GM12875 (cell line): ENCODE results near the gene MAPK8.

ENCODE experiments used
- H3K4me3 ChIP-seq: one replicate; pipeline ENCODE4 v1.5.1; 2011; ENCODE audit warnings: low read depth, low read length, control low read depth
- TF ChIP-seq, protein P1 (sequence below): IDR thresholded peaks from 2 replicates; pipeline ENCODE4 v1.5.1; 2011; ENCODE audit warnings: low read depth, mild to moderate bottlenecking, control low read depth, inconsistent platforms, low read length, moderate library complexity, borderline replicate concordance; ENCODE audit not compliant: insufficient read depth

MAPK8 gene

DNA sequence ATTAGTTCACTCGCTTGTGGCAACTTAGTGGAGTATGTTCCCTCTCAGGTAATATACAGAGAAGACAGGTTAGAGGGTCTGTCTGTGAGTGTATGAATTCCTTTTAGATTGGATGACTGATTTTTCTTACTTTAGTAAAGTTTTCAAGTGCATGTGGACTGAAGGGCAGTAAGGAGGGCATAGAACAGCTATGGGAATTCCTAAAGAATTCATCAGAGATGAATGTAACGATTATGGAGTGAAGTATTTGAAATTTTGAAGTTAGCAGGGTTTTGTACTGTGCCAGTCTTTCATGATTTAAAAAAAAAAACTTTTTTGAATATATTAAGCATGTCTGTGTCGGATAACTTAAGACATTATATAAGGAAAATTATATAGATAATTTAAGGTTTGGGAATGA lies 15.5 kb downstream of the MAPK8 start:
- no peak overlapping the region for H3K4me3 ChIP-seq
- TF ChIP-seq, protein P1, sequence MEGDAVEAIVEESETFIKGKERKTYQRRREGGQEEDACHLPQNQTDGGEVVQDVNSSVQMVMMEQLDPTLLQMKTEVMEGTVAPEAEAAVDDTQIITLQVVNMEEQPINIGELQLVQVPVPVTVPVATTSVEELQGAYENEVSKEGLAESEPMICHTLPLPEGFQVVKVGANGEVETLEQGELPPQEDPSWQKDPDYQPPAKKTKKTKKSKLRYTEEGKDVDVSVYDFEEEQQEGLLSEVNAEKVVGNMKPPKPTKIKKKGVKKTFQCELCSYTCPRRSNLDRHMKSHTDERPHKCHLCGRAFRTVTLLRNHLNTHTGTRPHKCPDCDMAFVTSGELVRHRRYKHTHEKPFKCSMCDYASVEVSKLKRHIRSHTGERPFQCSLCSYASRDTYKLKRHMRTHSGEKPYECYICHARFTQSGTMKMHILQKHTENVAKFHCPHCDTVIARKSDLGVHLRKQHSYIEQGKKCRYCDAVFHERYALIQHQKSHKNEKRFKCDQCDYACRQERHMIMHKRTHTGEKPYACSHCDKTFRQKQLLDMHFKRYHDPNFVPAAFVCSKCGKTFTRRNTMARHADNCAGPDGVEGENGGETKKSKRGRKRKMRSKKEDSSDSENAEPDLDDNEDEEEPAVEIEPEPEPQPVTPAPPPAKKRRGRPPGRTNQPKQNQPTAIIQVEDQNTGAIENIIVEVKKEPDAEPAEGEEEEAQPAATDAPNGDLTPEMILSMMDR, result no peak

DNA sequence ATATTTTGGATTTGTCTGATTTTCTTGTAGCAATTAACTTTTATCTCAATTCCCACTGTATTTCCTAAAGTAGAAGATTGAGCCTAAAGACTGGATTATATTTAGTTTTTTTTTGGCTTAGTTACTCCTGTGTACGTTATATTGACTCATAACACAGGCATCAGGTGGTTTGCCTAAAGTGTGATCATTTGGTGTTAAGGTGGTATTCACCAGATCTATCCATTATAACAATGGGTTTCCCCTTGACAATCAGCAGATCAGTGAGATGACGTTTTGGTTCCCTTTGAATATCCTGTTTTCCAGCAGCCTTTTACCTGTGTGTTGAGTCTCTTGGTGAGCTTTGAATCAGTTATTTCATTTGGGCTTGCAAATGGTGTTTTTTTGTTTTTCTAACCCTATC lies 18.1 kb downstream of the MAPK8 start:
- TF ChIP-seq, protein P1, result no peak
- H3K4me3 ChIP-seq, result no peak overlapping the region

DNA sequence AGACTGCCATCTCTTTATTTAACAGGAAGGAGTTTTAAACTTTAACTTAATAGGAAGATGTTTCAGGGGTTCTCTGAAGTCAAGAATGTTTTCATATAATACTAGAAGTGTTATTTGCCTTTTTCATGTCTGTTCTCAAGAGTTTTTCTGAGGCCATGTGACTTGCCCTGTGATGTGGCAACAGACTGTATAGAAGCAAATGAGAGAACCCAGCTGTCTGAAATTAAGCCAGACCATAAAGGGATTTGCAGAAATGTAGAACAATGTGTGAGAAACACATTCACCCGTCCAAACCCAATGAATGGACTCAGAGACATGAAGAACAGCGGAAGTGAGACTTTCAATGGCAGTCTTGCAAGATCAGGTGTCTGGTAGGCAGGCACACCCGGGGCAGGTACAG lies 23.8 kb downstream of the MAPK8 start:
- TF ChIP-seq, protein P1, result no peak

DNA sequence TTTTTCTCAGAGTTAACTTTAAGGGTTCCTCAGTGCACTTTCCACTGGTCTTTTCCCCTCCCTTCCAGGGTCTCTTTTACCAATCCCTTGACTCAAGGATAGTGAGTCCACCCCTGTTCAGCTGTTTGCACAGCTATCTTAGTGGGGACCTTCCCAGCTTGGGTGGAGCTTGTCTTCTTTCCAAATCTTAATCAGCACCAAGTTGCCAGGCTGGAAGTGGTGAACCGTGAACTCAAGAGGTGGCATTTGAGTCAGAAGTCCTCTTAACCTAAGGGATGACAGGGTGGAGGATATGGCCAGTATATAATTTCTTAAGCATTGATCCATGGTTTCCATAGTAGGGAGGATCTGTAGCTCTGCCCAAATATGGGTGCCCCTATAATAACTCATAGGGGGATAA lies 25.0 kb downstream of the MAPK8 start:
- TF ChIP-seq, protein P1, result no peak

More for the DNA sequence above, 23.8 kb downstream of the MAPK8 start:
- no peak overlapping the region for H3K4me3 ChIP-seq

DNA sequence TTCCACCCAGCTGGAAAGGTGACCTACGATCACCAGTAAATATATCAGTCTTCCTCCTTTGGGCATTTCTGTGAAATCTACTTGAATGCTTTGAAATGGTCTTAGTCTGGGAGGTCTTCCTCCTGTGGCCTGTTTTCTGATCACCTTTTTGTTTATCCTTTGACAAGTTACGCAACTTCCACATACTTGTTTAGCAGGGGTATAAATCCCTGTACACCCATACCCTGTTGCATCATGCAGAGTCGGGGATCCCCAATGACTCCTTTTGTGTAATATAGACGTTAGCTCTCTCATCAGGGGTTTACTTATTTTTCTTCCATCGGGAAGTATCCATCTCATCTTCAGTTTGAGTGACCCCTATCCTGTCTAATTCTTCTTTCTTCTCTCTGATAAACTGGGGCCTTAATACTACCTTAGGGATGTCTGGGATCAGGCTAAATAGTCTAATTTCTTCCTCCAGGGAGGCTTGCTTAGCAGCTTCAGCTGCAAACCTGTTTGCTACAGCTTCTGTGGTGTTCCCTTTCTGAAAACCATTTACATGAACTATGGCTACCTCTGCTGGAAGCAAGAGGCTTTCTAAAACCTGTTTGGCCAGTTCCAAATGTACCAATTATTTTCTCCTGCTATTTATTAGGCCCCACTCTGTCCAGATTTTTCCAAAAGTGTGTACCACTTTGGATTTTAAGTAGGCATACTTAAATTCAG lies 25.8 kb downstream of the MAPK8 start:
- H3K4me3 ChIP-seq, result no peak overlapping the region
- TF ChIP-seq, protein P1, result no peak

More for the DNA sequence above, 25.0 kb downstream of the MAPK8 start:
- H3K4me3 ChIP-seq, result no peak overlapping the region

DNA sequence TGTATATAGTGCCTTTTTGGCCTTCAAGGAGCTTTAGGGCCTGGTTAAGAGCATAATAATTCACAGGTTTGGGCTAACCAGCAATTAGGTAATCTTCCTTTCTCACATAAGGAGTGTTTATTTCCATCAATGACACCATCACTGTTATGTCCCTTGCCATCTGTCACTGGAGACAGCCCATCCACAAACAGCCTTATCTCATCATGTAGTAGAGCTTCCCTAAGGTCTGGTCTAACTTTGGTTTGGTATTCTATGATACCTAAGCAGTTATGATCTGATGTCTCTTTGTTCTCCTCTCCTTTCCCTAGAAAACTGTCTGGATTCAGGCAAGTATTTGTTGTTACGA lies 26.4 kb downstream of the MAPK8 start:
- no peak overlapping the region for H3K4me3 ChIP-seq
- TF ChIP-seq, protein P1, result no peak

DNA sequence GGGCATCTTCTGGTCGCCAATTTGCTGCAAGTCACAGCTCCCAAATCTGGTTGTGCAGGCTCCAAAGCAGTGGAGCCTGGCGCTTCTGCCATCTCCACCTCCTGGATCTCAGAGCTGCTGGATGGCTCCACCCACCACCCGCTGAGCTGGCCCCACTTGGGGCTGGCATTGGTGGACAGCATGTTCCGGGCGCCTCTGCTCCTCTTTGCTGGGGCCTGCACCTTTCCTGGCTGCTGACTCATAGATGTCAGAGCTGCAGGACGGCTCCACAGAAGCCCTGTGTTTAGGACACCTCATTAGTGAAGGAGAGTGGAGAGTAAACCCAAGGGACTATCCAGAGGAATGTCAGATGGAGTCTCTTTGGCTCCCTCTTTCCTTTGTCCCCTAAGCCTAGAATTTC lies 27.4 kb downstream of the MAPK8 start:
- no peak overlapping the region for H3K4me3 ChIP-seq
- TF ChIP-seq, protein P1, result no peak
